Fibroblast of mammary gland (primary cell): ENCODE measurements around the gene MEIOSIN.

Experiments used
- DNase-seq: peaks from one replicate; pipeline ENCODE4 v3.0.0-alpha.2; 2010; ENCODE audit warnings: low read depth
- H3K4me3 ChIP-seq: 2 replicates; pipeline ENCODE4 v1.5.1; 2011; ENCODE audit warnings: low read depth, mild to moderate bottlenecking, low read length, moderate library complexity; ENCODE audit not compliant: control insufficient read depth
- TF ChIP-seq, protein P1 (sequence below): conservative IDR thresholded peaks from 2 replicates; pipeline ENCODE4 v1.5.1; 2011; ENCODE audit warnings: low read depth, low read length, inconsistent platforms; ENCODE audit not compliant: control insufficient read depth, insufficient read depth

The MEIOSIN gene

GRCh38 chr19:45782162-45782691 lies 49.0 kb downstream of the MEIOSIN start, which contains the start of gene DMPK:
DMPK (minus strand) TSS chr19:45782490; CDS start chr19:45782352, 138 bp downstream.
- no peak for DNase-seq
- TF ChIP-seq, protein P1, sequence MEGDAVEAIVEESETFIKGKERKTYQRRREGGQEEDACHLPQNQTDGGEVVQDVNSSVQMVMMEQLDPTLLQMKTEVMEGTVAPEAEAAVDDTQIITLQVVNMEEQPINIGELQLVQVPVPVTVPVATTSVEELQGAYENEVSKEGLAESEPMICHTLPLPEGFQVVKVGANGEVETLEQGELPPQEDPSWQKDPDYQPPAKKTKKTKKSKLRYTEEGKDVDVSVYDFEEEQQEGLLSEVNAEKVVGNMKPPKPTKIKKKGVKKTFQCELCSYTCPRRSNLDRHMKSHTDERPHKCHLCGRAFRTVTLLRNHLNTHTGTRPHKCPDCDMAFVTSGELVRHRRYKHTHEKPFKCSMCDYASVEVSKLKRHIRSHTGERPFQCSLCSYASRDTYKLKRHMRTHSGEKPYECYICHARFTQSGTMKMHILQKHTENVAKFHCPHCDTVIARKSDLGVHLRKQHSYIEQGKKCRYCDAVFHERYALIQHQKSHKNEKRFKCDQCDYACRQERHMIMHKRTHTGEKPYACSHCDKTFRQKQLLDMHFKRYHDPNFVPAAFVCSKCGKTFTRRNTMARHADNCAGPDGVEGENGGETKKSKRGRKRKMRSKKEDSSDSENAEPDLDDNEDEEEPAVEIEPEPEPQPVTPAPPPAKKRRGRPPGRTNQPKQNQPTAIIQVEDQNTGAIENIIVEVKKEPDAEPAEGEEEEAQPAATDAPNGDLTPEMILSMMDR, result no peak
- peak within 1 kb of the TSS; percentile 24 for H3K4me3 ChIP-seq

DNA sequence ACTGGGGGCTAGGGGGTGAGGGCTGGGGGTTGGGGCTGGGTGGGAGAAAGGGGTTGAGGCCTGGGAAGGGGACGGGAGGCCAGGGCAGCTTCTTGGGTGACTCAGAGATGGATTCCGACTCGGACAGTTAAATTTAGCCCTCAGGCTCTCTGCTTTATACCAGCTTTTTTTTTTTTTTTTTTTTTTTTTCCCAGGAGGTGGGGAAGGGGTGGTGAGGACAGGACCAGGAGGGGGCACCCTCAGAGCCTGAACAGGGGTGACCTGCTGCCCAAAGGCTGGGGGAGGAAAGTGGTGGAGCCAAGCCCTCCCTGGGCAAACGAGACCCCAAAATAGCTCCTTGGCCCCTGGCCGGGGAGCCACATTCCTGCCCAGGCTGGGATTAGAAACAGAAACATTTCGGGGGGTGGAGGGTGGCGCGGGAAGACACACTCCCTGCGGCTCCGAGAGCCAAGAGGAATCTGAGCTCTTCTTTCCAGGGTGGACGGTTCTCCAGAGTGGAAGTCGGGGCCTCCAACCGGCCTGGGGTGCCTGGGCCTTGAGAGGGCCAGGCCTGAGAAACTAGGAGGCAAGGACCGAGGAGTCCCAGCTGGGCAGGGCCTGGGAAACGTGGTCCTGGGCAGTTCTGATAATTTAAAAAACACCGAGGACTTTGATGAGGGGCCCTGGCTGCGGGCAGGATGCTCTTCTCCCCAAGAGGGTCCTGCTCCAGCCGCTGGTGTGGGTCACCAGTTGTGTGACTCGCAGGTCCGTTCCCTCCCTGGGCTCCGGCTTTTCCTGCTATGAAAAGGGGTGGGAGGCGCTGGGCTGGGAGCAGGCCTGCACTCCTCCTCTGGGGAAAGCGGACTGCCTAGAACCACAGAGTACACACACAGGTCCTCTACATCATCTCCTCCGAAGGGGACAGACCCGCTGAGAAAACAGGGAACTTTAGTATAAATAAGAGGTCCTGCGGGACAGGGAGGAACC lies 49.9 kb downstream of the MEIOSIN start:
- TF ChIP-seq, protein P1, result no peak
- DNase-seq, result peak; percentile 71
- H3K4me3 ChIP-seq, result no peak overlapping the region

DNA sequence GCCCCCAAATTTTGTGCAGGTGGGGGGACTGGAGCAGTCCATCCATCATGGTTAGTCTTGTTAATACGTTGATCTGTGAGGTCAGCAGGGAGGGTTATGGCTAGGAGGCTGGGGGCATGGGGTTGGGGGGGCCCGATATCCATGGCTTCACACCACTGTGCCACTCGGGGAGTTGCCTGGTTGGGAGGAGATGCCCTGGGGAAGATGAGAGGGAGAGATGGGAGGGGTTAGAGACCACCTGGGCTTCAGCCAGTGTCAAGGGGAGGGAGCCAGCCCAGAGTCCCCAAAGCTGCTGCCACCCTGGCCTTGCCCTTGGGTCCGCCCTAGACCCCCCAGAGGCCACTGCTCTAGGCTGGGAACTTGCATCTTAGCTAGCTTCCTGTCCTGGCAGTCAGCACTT lies 50.9 kb downstream of the MEIOSIN start:
- no peak overlapping the region for H3K4me3 ChIP-seq
- DNase-seq, result no peak
- TF ChIP-seq, protein P1, result no peak

DNA sequence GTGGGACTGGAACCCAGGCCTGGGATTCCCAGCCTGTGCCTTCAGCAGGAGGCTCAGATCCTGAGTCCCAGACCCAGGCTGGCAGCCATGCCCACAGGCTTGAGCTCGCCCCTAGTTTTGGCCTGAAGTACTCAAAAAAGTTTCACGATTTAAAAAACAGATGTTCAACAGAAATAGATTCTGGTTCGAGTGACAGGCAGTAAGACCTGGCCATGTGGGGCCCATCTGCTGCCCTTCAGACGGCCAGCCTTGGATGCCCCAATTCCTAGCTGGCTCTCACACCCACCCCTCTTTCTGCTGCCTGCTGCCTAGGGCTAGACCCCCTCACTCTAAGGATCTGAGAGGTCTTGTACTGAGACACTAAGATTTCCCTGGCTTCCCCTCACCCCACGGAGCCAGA lies 51.9 kb downstream of the MEIOSIN start:
- no peak overlapping the region for H3K4me3 ChIP-seq
- TF ChIP-seq, protein P1, result no peak
- no peak for DNase-seq

DNA sequence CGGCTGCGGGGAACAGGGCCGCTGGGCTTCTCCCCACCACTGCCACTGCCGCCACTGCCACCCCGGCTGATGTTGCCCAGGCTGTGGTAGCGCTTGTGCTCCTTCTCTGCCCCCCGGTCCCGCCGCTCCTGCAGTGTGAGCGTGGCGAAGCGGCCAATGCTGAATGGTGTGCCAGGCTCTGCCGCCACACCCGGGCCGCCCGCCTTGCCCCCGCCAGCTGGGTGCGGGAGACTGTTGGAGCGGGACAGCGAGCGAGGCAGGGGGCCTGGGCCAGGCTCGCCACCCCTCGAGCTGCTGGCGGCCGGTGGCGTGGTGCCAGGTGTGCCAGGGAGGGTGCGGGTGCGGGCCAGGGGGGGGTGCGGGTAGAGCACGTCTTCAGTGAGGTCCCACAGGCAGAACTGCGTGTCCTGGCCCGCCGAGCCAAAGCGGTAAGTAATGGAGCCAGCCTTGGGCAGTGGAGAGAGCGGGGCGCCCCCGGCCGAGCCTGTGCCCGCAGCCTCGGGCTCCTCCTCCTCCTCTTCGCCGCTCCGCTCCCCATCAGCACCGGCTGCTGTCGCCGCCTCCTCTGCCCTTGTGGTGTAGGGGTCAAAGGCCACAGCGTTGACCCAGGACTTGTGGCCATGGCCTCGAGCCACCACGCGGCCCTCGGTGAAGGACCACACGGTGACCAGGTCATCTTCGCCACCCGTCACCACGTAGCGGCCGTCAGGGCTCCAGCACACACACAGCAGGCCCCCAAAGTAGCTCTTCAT lies 52.7 kb downstream of the MEIOSIN start:
- H3K4me3 ChIP-seq, result no peak overlapping the region

DNA sequence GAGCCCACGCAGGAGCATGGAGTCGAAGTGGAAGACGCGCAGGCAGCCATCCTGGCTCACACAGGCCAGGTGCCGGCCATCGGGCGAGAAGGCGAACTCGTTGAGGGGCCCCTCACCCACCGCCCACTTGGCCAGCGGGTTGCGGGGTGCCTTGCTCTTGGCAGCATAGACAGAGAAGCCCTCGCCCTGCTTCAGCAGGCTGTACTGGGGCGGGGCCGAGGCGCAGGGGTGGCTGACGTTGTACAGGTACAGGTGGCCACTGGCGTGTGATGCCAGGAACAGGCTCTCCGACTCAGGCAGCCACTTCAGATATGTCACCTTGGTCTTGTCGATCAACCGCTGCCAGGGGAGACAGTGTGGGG lies 53.3 kb downstream of the MEIOSIN start:
- DNase-seq, result no peak
- TF ChIP-seq, protein P1, result no peak
- H3K4me3 ChIP-seq, result no peak overlapping the region

More for the DNA sequence above, 52.7 kb downstream of the MEIOSIN start:
- no peak for DNase-seq
- TF ChIP-seq, protein P1, result no peak
